Measurements from ENCODE around the gene MALSU1.
"Not testable (repeated sequence)": the region's sequence is repeated elsewhere in the genome, so short reads cannot be mapped to it uniquely, and the experiment has no call there.

Gene MALSU1

GRCh38 chr7:23285657-23286646 lies 13.2 kb upstream of the MALSU1 start:
- no peak for DNase-seq (ENCODE audit: low read depth in 1 of 2, low spot score in 1 of 2)

GRCh38 chr7:23287612-23288011 lies 11.5 kb upstream of the MALSU1 start:
- DNase-seq (ENCODE audit: low read depth in 1 of 2, low spot score in 1 of 2), result no peak

GRCh38 chr7:23290993-23291392 lies 8.1 kb upstream of the MALSU1 start:
- no peak for DNase-seq (ENCODE audit: low read depth in 1 of 2, low spot score in 1 of 2)

GRCh38 chr7:23291957-23292560 lies 7.1 kb upstream of the MALSU1 start:
- no peak for DNase-seq (ENCODE audit: low read depth in 1 of 2, low spot score in 1 of 2)

- DNase-seq (ENCODE audit: low read depth in 1 of 2, low spot score in 1 of 2), result no peak
Measured at GRCh38 chr7:23292623-23293022, 6.5 kb upstream of the MALSU1 start.

- no peak for DNase-seq (ENCODE audit: low read depth in 1 of 2, low spot score in 1 of 2)
Measured at GRCh38 chr7:23293500-23294073, 5.6 kb upstream of the MALSU1 start.

- DNase-seq (ENCODE audit: low read depth in 1 of 2, low spot score in 1 of 2), result no peak
Measured at GRCh38 chr7:23294549-23295400, 4.4 kb upstream of the MALSU1 start.

GRCh38 chr7:23295401-23295697 lies 3.8 kb upstream of the MALSU1 start:
- no peak for DNase-seq (ENCODE audit: low read depth in 1 of 2, low spot score in 1 of 2)

- DNase-seq (ENCODE audit: low read depth in 1 of 2, low spot score in 1 of 2), result no peak
Measured at GRCh38 chr7:23298141-23298881, 828 bp upstream of the MALSU1 start.

GRCh38 chr7:23299770-23300300 lies 696 bp downstream of the MALSU1 start:
- DNase-seq (ENCODE audit: low read depth in 1 of 2, low spot score in 1 of 2), result no peak

- no peak for DNase-seq (ENCODE audit: low read depth in 1 of 2, low spot score in 1 of 2)
Measured at GRCh38 chr7:23306936-23307521, 7.9 kb downstream of the MALSU1 start.

GRCh38 chr7:23308754-23309153 lies 9.6 kb downstream of the MALSU1 start:
- DNase-seq (ENCODE audit: low read depth in 1 of 2, low spot score in 1 of 2), result no peak

GRCh38 chr7:23312141-23312540 lies 13.0 kb downstream of the MALSU1 start:
- not testable (repeated sequence) for DNase-seq (ENCODE audit: low read depth in 1 of 2, low spot score in 1 of 2)

GRCh38 chr7:23315366-23315765 lies 16.2 kb downstream of the MALSU1 start:
- DNase-seq (ENCODE audit: low read depth in 1 of 2, low spot score in 1 of 2), result no peak

- no peak for DNase-seq (ENCODE audit: low read depth in 1 of 2, low spot score in 1 of 2)
Measured at GRCh38 chr7:23331132-23331531, 32.0 kb downstream of the MALSU1 start.

GRCh38 chr7:23332193-23332592 lies 33.1 kb downstream of the MALSU1 start:
- DNase-seq (ENCODE audit: low read depth in 1 of 2, low spot score in 1 of 2), result no peak

- no peak for DNase-seq (ENCODE audit: low read depth in 1 of 2, low spot score in 1 of 2)
Measured at GRCh38 chr7:23332910-23333612, 33.9 kb downstream of the MALSU1 start.

GRCh38 chr7:23333671-23334246 lies 34.6 kb downstream of the MALSU1 start:
- no peak for DNase-seq (ENCODE audit: low read depth in 1 of 2, low spot score in 1 of 2)

GRCh38 chr7:23334482-23335056 lies 35.4 kb downstream of the MALSU1 start:
- no peak for DNase-seq (ENCODE audit: low read depth in 1 of 2, low spot score in 1 of 2)
